GM19351 (cell line): Measurements from ENCODE around the gene TESK2.
"Not testable (repeated sequence)": the region's sequence is repeated elsewhere in the genome, so short reads cannot be mapped to it uniquely, and the experiment has no call there.

Experiments
- ATAC-seq: cut with Tn5 transposase; IDR thresholded peaks from one replicate; pipeline ENCODE4 v1.9.1; 2021; ENCODE audit warnings: mild to moderate bottlenecking, moderate library complexity; ENCODE audit not compliant: unreplicated experiment

The TESK2 gene

GRCh38 chr1:45490626-45491486, at the start of gene TESK2:
TESK2 (minus strand) TSS chr1:45491163; CDS start chr1:45457785, 33,378 bp downstream.
- peak; percentile 85 for ATAC-seq

DNA sequence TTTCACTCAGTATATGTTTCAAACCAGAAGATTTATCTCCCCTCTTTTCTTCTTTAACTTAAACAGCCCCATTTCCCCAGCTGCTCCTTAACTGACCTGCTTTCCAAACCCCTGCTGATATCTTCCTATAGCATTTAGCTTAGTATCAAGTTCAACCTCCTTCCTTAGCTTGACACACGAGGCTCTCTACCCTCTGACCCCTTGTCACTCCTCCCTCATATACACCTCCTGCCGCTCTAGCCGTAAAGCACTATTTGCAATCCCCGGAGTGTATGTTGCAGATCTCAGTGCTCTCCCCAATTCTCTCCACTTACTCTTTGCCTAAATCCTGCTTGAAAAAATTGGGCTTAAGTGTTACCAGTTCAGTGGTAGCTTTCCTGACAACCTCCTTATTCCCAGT, 45.9 kb upstream of the TESK2 start:
- ATAC-seq = no peak

- ATAC-seq = no peak
Measured at GRCh38 chr1:45535988-45536766, 45.2 kb upstream of the TESK2 start.

GRCh38 chr1:45531873-45532272, 40.9 kb upstream of the TESK2 start:
- no peak for ATAC-seq

DNA sequence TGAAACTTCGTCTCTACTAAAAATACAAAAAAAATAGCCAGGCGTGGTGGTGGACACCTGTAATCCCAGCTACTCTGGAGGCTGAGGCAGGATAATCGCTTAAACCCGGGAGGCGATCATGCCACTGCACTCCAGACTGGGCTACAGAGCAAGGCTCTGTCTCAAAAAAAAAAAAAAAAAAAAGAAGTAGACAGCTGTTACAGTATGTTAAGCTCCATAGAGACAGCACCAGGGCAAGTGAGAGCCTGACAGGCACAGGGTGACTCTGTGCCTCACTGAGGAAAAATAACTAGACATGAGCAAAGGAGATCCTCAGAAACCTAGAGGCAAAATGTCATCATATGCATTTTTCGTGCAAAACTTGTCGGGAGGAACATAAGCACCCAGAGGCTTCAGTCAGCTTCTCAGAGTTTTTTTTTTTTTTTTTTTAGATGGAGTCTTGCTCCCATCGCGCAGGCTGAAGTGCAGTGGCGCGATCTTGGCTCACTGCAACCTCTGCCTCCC, 39.7 kb upstream of the TESK2 start:
- no peak for ATAC-seq

- no peak for ATAC-seq
Measured at GRCh38 chr1:45526135-45526644, 35.2 kb upstream of the TESK2 start.

DNA sequence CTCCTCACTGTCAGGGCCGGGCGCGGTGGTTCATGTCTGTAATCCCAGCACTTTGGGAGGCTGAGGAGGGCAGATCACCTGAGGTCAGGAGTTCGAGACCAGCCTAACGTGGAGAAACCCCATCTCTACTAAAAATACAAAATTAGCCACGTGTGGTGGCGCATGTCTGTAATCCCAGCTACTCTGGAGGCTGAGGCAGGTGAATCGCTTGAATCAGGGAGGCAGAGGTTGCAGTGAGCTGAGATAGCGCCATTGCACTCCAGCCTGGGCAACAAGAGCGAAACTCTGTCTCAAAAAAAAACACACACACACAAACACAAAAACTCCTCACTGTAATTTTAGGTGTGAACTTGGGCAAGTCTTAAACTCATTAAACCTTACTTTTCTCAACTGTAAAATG, 33.0 kb upstream of the TESK2 start:
- not testable (repeated sequence) for ATAC-seq

- ATAC-seq = not testable (repeated sequence)
Measured at GRCh38 chr1:45523516-45523915, 32.6 kb upstream of the TESK2 start.

DNA sequence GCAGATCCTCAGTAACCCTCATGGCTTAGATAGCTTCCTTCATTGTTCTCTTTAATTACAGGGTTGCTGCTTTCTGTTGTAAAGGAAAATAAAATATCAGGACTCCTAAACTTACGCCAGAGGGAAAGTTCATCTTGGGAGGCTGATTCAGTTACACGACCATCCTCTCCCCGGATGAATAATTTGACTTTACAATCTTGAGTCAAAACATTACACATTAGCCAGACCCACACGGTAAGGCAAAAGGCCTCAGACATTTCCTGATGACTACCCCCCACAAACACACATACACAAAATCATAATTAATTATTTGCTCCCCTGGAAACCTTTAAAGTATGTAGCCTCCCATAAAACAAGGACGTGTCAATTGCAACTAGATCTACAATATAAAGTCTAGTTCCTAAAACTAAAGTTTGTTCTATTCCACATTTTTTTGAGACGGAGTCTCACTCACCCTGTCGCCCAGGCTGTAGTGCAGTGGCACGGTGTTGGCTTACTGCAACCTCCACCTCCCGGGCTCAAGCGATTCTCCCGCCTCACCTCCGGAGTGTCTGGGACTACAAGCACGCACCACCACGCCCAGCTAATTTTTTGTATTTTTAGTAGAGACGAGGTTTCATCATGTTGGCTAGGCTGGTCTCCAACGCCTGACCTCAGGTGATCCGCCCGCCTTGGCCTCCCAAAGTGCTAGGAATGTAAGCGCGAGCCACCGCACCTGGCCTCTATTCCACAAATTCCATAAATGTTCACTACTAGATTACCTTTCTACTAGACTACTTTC, 31.6 kb upstream of the TESK2 start:
- no peak for ATAC-seq

DNA sequence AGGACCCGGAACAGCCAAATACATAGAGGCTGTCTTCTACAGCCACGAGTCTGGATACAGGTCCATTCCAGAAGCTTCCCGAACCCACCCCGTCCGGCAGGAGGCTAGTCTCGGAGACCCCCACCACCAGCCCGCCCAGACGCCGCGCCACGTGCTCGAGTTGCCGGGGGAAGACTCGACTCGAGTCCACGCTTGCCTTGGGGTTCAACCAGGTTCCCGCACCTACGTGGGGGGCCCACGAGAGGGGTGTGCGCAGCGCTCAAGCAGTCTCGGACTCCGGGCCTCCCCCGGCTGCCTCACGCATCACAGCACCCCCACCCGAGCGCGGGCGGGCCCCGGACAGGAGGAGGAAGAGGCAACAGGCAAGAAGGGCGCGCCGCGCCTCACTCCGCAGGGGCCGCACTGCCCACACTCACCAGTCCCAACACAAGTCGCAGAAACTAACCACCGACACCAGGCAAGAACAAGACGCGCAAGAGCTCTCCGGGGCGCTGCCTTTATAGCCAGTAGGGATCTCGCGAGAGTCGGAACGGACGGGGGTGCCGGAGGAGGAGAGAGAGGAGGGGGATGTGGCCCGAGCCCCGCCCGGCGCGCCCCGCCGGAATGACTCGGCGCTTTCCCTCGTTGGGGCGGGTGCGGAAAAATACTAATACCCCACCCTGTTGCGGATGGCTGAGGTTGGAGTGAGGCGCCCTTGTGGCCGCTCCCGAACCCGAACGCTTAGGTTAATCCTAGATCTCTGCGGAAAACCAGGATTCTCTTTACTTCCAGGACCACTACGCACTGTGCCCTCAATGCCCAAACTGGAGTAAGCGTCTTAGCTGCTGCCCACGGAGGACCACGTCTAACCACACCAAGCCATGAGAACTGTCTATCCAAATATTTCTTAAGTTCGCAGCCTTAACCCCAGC, 30.7 kb upstream of the TESK2 start, which contains the start of gene PRDX1:
Gene PRDX1, minus strand, starts transcription at position 472 of the 911 bp plus-strand sequence. CDS start 2,841 bp downstream, outside the sequence.
- ATAC-seq = peak; percentile 81

GRCh38 chr1:45519774-45520173, 28.8 kb upstream of the TESK2 start:
- ATAC-seq = not testable (repeated sequence)

GRCh38 chr1:45518910-45519309, 27.9 kb upstream of the TESK2 start:
- ATAC-seq = no peak

- ATAC-seq = not testable (repeated sequence)
Measured at GRCh38 chr1:45518366-45518765, 27.4 kb upstream of the TESK2 start.

- ATAC-seq = no peak
Measured at GRCh38 chr1:45516465-45516864, 25.5 kb upstream of the TESK2 start.

DNA sequence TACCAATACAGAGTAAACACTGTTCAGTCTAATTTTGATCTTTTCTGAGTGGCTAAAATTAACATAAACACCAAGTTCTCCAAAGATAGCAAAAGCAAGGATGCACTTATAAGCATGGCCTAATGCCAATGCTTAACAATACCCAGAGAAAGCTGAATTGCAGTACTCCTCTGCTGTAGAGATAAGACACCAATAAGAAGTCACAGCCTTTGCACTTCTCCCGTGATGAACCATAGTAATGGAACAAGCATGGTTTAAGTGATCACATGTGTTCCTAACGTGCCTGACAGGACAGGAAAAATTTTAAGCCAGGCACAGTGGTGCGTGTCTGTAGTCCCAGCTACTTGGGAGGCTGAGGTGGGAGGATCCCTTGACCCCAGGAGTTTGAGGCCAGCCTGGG, 25.1 kb upstream of the TESK2 start:
- no peak for ATAC-seq

GRCh38 chr1:45513532-45514260, 22.7 kb upstream of the TESK2 start:
- ATAC-seq = not testable (repeated sequence)

DNA sequence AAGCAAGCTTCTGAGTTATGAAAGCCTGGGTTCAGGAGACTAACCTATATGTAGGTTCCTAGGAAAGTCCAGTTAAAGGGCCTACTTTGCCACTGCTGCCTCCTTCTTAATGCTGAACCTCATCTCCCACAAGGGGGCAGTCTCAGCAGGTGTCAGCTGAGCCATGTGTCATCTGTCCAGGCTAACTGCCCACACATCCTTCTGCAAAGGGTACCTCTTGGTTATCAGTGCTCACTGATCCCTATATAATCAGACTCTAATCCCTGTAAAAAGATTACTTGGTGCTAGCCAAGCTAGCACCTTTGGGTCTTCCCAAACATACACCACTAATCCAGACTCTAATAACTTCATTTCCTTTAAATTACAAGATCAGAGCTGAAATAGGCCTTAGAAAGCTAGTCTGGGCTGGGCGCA, 21.7 kb upstream of the TESK2 start:
- ATAC-seq = no peak

DNA sequence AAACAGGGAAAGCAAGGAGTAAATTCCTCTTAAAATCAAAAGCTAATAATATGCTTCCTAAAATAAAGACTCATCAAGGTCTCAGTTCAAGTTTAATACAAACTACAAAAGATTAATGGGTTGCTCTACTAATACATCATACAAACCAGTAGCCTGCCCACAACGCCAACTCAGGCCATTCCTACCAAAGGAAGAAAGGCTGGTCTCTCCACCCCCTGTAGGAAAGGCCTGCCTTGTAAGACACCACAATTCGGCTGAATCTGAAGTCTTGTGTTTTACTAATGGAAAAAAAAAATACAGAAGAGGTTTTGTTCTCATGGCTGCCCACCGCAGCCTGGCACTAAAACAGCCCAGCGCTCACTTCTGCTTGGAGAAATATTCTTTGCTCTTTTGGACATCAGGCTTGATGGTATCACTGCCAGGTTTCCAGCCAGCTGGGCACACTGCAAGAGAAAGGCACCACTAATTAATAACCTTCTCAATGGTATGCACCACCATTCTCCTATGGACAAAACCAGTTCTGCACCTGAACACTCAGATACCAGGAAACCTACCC, 20.1 kb upstream of the TESK2 start:
- no peak for ATAC-seq
